Mucosa of gallbladder (tissue), 1 donor: ENCODE results near the gene LCK. TPM values are rescaled to one million over a fixed set of nuclear protein-coding genes. Genes with fewer than 3 reads are reported as not detected.

Source experiments
- DNase-seq: peaks from one replicate; pipeline ENCODE4 v3.0.0-alpha.2; 2020; ENCODE audit warnings: low spot score
- total RNA-seq: library from RNA; stranded (reverse); gene quantifications from one replicate; pipeline ENCODE4 v1.2.1, GENCODE V29; 2021
- donor health status: DM: no; HTN: no; CAD: no.

LCK gene
- 11.5 TPM for total RNA-seq

GRCh38 chr1:32250893-32251716 lies at the start of gene LCK:
LCK (plus strand) TSS chr1:32251265; CDS start chr1:32274330, 23,065 bp downstream.
- no peak for DNase-seq

- DNase-seq, result no peak
Measured at GRCh38 chr1:32204943-32205361, 46.1 kb upstream of the LCK start.

GRCh38 chr1:32205401-32206370 lies 45.4 kb upstream of the LCK start, which contains the start of gene IQCC:
IQCC (plus strand) TSS chr1:32205671; CDS start chr1:32205682, 11 bp downstream.
- DNase-seq, result peak; percentile 85

GRCh38 chr1:32208469-32208868 lies 42.6 kb upstream of the LCK start:
- DNase-seq, result no peak

GRCh38 chr1:32208891-32209328 lies 42.2 kb upstream of the LCK start, which contains the start of gene DCDC2B:
DCDC2B (plus strand) TSS chr1:32209089; CDS start chr1:32209094, 5 bp downstream.
- DNase-seq, result peak; percentile 88

GRCh38 chr1:32215629-32216480 lies 35.2 kb upstream of the LCK start:
- DNase-seq, result peak; percentile 64

- DNase-seq, result no peak
Measured at GRCh38 chr1:32216566-32216965, 34.5 kb upstream of the LCK start.

GRCh38 chr1:32219022-32219421 lies 32.0 kb upstream of the LCK start:
- no peak for DNase-seq

- no peak for DNase-seq
Measured at GRCh38 chr1:32220746-32221580, 30.1 kb upstream of the LCK start.

GRCh38 chr1:32221581-32221979 lies 29.5 kb upstream of the LCK start:
- DNase-seq, result no peak

GRCh38 chr1:32221980-32222755 lies 28.9 kb upstream of the LCK start, which contains the start of the genes EIF3I and TMEM234:
EIF3I (plus strand) TSS chr1:32222407; CDS start chr1:32222442, 35 bp downstream.
TMEM234 (minus strand) TSS chr1:32222353; CDS start chr1:32222322, 31 bp downstream.
- DNase-seq, result peak; percentile 93

- DNase-seq, result no peak
Measured at GRCh38 chr1:32223683-32224082, 27.4 kb upstream of the LCK start.

- DNase-seq, result no peak
Measured at GRCh38 chr1:32224285-32224684, 26.8 kb upstream of the LCK start.

- DNase-seq, result no peak
Measured at GRCh38 chr1:32228771-32229170, 22.3 kb upstream of the LCK start.

GRCh38 chr1:32231843-32232432 lies 19.1 kb upstream of the LCK start:
- DNase-seq, result no peak

GRCh38 chr1:32232558-32233304 lies 18.3 kb upstream of the LCK start:
- no peak for DNase-seq

GRCh38 chr1:32234792-32235191 lies 16.3 kb upstream of the LCK start:
- no peak for DNase-seq

GRCh38 chr1:32239337-32239736 lies 11.7 kb upstream of the LCK start:
- no peak for DNase-seq
